Uterus (tissue), 4 donors: Measurements from ENCODE around the gene CDK5R2. TPM values are rescaled to one million over a fixed set of nuclear protein-coding genes. Genes with fewer than 3 reads are reported as not detected.

Source experiments
- DNase-seq, 2 donors: peaks; one replicate each; pipeline ENCODE4 v3.0.0-alpha.2; 2019 to 2020
- H3K27ac ChIP-seq, 2 donors: fragments of 200-600 bp; sonication (generic); 1 replicate in 1 of 2; 2 replicates in 1 of 2; pipeline ENCODE4 v1.5.1; 2016 to 2018
- H3K27me3 ChIP-seq, 2 donors: fragments of 200-600 bp; sonication (generic); one replicate each; pipeline ENCODE4 v1.5.1; 2018 to 2019; ENCODE audit warnings: control low read depth in 1 of 2
- H3K36me3 ChIP-seq, 2 donors: fragments of 200-600 bp; sonication (generic); one replicate each; pipeline ENCODE4 v1.5.1; 2019; ENCODE audit warnings: control low read depth in 1 of 2
- H3K4me1 ChIP-seq, 2 donors: fragments of 200-600 bp; sonication (generic); one replicate each; pipeline ENCODE4 v1.5.1; 2018 to 2019; ENCODE audit warnings: control low read depth in 1 of 2
- H3K4me3 ChIP-seq, 2 donors: fragments of 200-600 bp; sonication (generic); 1 replicate in 1 of 2; 2 replicates in 1 of 2; pipeline ENCODE4 v1.5.1; 2018 to 2019; ENCODE audit warnings: mild to moderate bottlenecking in 1 of 2
- H3K9me3 ChIP-seq, 2 donors: fragments of 200-600 bp; sonication (generic); one replicate each; pipeline ENCODE4 v1.5.1; 2019; ENCODE audit warnings: control low read depth in 1 of 2
- CTCF ChIP-seq, 4 experiments: fragments of 200-600 bp in 2 of 4; fragments of 450-650 bp in 2 of 4; sonication (generic) in 2 of 4; IDR thresholded peaks; one replicate each; pipeline ENCODE4 v1.5.1; 2016 to 2019; ENCODE audit warnings: antibody characterized with exemption in 4 of 4, mild to moderate bottlenecking in 2 of 4, moderate library complexity in 1 of 4
- POLR2A ChIP-seq, 2 donors: fragments of 450-650 bp; IDR thresholded peaks; one replicate each; pipeline ENCODE4 v1.6.1; 2016; ENCODE audit warnings: antibody characterized with exemption in 2 of 2, mild to moderate bottlenecking in 1 of 2, moderate library complexity in 1 of 2
- intact Hi-C: fragments of 100-400 bp; cut with DNase I; formaldehyde crosslinking; loops from one replicate; pipeline ENCODE4 v1.15.1; 2023; ENCODE audit warnings: low total_unique reads
- total RNA-seq, 4 donors: library from RNA; depleted of rRNA in 3 of 4; stranded (reverse); fragments of >200 nt in 3 of 4; gene quantifications; one replicate each; pipeline versions ENCODE4 v1.1.0 to v1.2.4, GENCODE V29; 2014 to 2023
- donor health status: DM: yes; HTN: yes; CAD: no.

Gene CDK5R2
- total RNA-seq, 4 donors from 2014 or later: not detected

GRCh38 chr2:218997731-218998130 is 38.3 kb downstream of the CDK5R2 start:
- peaks cover 25 to 51% of the 10 kb centered on the region in 2 donors for H3K27me3 ChIP-seq
- no peak for TF ChIP-seq POLR2A (IDR thresholded peaks at IDR 0.05)
- TF ChIP-seq CTCF (IDR thresholded peaks at IDR 0.05): no peak
- no peaks in the 10 kb centered on the region for H3K9me3 ChIP-seq
- intact Hi-C loops: no loop called here
- H3K4me1 ChIP-seq: peaks cover 0 to 29% of the 10 kb centered on the region in 2 donors
- no peak for DNase-seq
- H3K36me3 ChIP-seq: no peaks in the 10 kb centered on the region
- no peak overlapping the region for H3K27ac ChIP-seq
- H3K4me3 ChIP-seq: no peak overlapping the region

GRCh38 chr2:218998414-218999002 is 39.0 kb downstream of the CDK5R2 start:
- H3K36me3 ChIP-seq: no peaks in the 10 kb centered on the region
- H3K9me3 ChIP-seq: no peaks in the 10 kb centered on the region
- H3K27ac ChIP-seq: no peak overlapping the region
- peaks cover 0 to 25% of the 10 kb centered on the region in 2 donors for H3K4me1 ChIP-seq
- intact Hi-C loops: no loop called here
- no peak for DNase-seq
- peaks cover 25 to 51% of the 10 kb centered on the region in 2 donors for H3K27me3 ChIP-seq
- TF ChIP-seq POLR2A (IDR thresholded peaks at IDR 0.05) (no peak), CTCF (IDR thresholded peaks at IDR 0.05) (no peak)
- H3K4me3 ChIP-seq: no peak overlapping the region

GRCh38 chr2:218999021-218999880 is 39.8 kb downstream of the CDK5R2 start:
- no peak for DNase-seq
- Histone ChIP-seq H3K4me1 (peaks cover 0 to 18% of the 10 kb centered on the region in 2 donors), H3K27me3 (peaks cover 19 to 47% of the 10 kb centered on the region in 2 donors), H3K4me3 (no peak overlapping the region), H3K36me3 (no peaks in the 10 kb centered on the region), H3K27ac (no peak overlapping the region), H3K9me3 (no peaks in the 10 kb centered on the region)
- no peak for TF ChIP-seq CTCF (IDR thresholded peaks at IDR 0.05)
- no peak for TF ChIP-seq POLR2A (IDR thresholded peaks at IDR 0.05)
- intact Hi-C loops: no loop called here

- H3K27me3 ChIP-seq: peaks cover 19 to 39% of the 10 kb centered on the region in 2 donors
- H3K27ac ChIP-seq: no peak overlapping the region
- H3K36me3 ChIP-seq: no peaks in the 10 kb centered on the region
- intact Hi-C loops: no loop called here
- TF ChIP-seq CTCF (IDR thresholded peaks at IDR 0.05) (no peak), POLR2A (IDR thresholded peaks at IDR 0.05) (no peak)
- no peak overlapping the region for H3K4me3 ChIP-seq
- no peak for DNase-seq
- no peaks in the 10 kb centered on the region for H3K9me3 ChIP-seq
- H3K4me1 ChIP-seq: peaks cover 0 to 18% of the 10 kb centered on the region in 2 donors
Observed at GRCh38 chr2:218999881-219000568, 40.6 kb downstream of the CDK5R2 start.
